Thyroid gland (tissue), 4 donors: Measurements from ENCODE around the gene TAF4B.

Experiments used
- POLR2A ChIP-seq, 2 donors: fragments of 450-650 bp; IDR thresholded peaks; one replicate each; pipeline ENCODE4 v1.6.1; 2017; ENCODE audit warnings: antibody characterized with exemption in 2 of 2, mild to moderate bottlenecking in 2 of 2, moderate library complexity in 1 of 2
- TF ChIP-seq, protein P1 (sequence below), 6 experiments: fragments of 200-600 bp in 3 of 6; fragments of 450-650 bp in 3 of 6; sonication (generic) in 3 of 6; IDR thresholded peaks; one replicate each; pipeline ENCODE4 v1.5.1; 2016 to 2019; ENCODE audit warnings: antibody characterized with exemption in 6 of 6, mild to moderate bottlenecking in 2 of 6, inconsistent platforms in 1 of 6, moderate library complexity in 1 of 6

DNA sequence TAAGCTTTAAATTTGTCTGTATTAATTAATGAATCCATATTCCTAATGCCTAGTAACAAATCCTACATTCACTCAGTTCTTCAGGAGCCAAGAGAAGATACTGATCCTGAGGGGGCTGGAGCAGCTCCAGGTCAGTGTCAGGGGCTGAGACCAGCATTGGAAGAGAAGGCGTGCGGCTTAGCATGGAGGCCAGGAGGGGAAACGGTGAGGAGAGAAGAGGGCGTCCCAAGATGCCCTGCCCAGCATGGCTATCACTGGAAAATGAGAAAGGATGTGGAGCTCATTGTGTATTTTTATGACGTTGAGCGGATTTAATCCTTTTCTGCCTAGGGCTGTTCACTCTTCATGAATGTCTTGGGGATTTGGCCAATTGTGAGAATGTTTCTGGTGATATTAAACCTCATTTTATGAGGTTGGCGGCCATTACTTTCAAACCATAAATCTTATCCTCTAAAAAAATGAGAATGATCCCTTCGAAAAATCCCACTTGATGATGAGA is 190.5 kb downstream of the TAF4B start:
- TF ChIP-seq, protein P1, sequence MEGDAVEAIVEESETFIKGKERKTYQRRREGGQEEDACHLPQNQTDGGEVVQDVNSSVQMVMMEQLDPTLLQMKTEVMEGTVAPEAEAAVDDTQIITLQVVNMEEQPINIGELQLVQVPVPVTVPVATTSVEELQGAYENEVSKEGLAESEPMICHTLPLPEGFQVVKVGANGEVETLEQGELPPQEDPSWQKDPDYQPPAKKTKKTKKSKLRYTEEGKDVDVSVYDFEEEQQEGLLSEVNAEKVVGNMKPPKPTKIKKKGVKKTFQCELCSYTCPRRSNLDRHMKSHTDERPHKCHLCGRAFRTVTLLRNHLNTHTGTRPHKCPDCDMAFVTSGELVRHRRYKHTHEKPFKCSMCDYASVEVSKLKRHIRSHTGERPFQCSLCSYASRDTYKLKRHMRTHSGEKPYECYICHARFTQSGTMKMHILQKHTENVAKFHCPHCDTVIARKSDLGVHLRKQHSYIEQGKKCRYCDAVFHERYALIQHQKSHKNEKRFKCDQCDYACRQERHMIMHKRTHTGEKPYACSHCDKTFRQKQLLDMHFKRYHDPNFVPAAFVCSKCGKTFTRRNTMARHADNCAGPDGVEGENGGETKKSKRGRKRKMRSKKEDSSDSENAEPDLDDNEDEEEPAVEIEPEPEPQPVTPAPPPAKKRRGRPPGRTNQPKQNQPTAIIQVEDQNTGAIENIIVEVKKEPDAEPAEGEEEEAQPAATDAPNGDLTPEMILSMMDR (IDR thresholded peaks at IDR 0.05), result no peak
- no peak for TF ChIP-seq POLR2A (IDR thresholded peaks at IDR 0.05)
